Endometrial microvascular endothelial cells (primary cell): ENCODE results near the gene SMIM44. TPM values are rescaled to one million over a fixed set of nuclear protein-coding genes. Genes with fewer than 3 reads are reported as not detected.

Experiments
- total RNA-seq: library from RNA; depleted of rRNA; stranded (reverse); fragments of >200 nt; gene quantifications from one replicate; pipeline ENCODE4 v1.2.3, GENCODE V29; 2015; ENCODE audit errors: inconsistent ontology term

Gene SMIM44
- total RNA-seq, 1 donor from 2014 or later: not detected

Other genes with a start within 250 kb of the SMIM44 start
- 47.2 TPM for gene NFIC, start 116.9 kb downstream of the SMIM44 start, total RNA-seq
- gene SMIM24, start 2.9 kb downstream of the SMIM44 start, total RNA-seq: not detected
- 28.8 TPM for gene DOHH, start 17.2 kb upstream of the SMIM44 start, total RNA-seq
- gene FZR1, start 22.9 kb upstream of the SMIM44 start, total RNA-seq: 44.3 TPM
- not detected for gene TEKTIP1, start 55.7 kb upstream of the SMIM44 start, total RNA-seq
- 121 TPM for gene MFSD12, start 74.1 kb upstream of the SMIM44 start, total RNA-seq
- 79.4 TPM for gene HMG20B, start 89.5 kb upstream of the SMIM44 start, total RNA-seq
- 0.28 TPM for gene GIPC3, start 102.0 kb upstream of the SMIM44 start, total RNA-seq
- gene TBXA2R, start 123.4 kb upstream of the SMIM44 start, total RNA-seq: 4.2 TPM
- gene CACTIN, start 143.3 kb upstream of the SMIM44 start, total RNA-seq: 46.6 TPM
- gene PIP5K1C, start 217.0 kb upstream of the SMIM44 start, total RNA-seq: 38.0 TPM
- gene TJP3, start 224.9 kb upstream of the SMIM44 start, total RNA-seq: not detected